Upper lobe of right lung (tissue), 1 donor: Measurements from ENCODE around the gene TIMM17B. TPM values are rescaled to one million over a fixed set of nuclear protein-coding genes. Genes with fewer than 3 reads are reported as not detected.

Experiments
- ATAC-seq: fragments of 200-7000 bp; cut with Tn5 transposase; one replicate; pipeline ENCODE4 v1.9.1; 2020; ENCODE audit warnings: mild to moderate bottlenecking, moderate library complexity
- DNase-seq: peaks from one replicate; pipeline ENCODE4 v3.0.0-alpha.2; 2020
- H3K27ac ChIP-seq: fragments of 200-600 bp; one replicate; pipeline ENCODE4 v1.8.0; 2022
- H3K27me3 ChIP-seq: fragments of 200-600 bp; one replicate; pipeline ENCODE4 v1.8.0; 2022; ENCODE audit warnings: mild to moderate bottlenecking
- H3K36me3 ChIP-seq: fragments of 200-600 bp; one replicate; pipeline ENCODE4 v1.8.0; 2022
- H3K4me1 ChIP-seq: fragments of 200-600 bp; one replicate; pipeline ENCODE4 v1.8.0; 2022
- H3K4me3 ChIP-seq: fragments of 200-600 bp; one replicate; pipeline ENCODE4 v1.8.0; 2022; ENCODE audit warnings: mild to moderate bottlenecking
- H3K9me3 ChIP-seq: fragments of 200-600 bp; one replicate; pipeline ENCODE4 v1.8.0; 2022
- intact Hi-C: fragments of 100-400 bp; cut with DNase I; formaldehyde crosslinking; loops from one replicate; pipeline ENCODE4 v1.11.0; 2022
- long read RNA-seq: library from polyadenylated mRNA; unstranded; transcript quantifications from one replicate; pipeline ENCODE4 v2.0.0, GENCODE V29; 2021
- total RNA-seq: library from RNA; stranded (reverse); fragmentation: NEBNext Ultra II Directional; extraction: Animal tissue kit (Norgen Biotek cat#: 25700); gene quantifications from one replicate; pipeline ENCODE4 v1.2.1, GENCODE V29; 2021
- TF ChIP-seq, protein P1 (sequence below): fragments of 200-600 bp; IDR thresholded peaks from one replicate; pipeline ENCODE4 v1.8.0; 2022; ENCODE audit warnings: antibody characterized with exemption
- donor health status: DM: no; HTN: yes; CAD: no; lungs with severe emphysema.

Gene TIMM17B
- total RNA-seq = 32.9 TPM
- long read RNA-seq, partial matches to known transcripts = 22 of 24 reads
- long read RNA-seq, other reads (novel, unspliced or antisense) = 0 of 24 reads

DNA sequence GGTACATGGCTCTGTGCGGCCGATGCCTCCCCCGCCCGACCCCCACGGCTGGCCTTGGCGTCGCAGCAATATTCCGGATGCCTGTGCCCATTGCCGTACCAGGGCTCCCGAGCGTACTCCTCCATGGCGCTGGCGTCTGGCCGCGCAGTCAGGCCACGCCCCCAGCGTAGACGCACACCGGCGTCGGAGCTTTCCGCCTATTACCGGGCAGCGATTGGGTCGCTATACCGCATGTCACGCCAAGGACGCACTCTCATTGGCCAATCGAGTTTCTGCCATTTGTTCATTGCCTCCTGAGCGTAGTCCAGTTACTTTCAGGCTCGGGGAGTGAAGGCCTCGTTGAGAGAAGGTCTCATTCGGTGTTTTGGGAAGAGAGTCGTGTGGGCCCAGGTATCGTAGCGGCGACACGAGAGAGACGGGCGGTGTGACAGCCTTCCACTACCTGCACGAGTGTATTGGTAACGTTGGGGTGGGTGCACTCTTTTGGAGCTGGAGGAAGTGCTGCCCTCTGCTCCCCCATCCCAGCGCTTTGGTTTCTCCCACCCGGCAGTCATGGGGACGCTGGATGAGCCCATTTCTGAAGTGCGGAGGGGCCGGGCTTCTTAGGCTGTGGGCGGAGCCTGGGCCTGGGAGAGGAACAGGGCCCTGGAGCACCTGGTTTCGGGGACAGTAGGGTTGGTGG is at the start of gene TIMM17B, which contains the start of gene PQBP1:
Gene TIMM17B, minus strand, starts transcription at position 144 of the 682 bp plus-strand sequence. Its CDS starts 19 bp downstream, at position 125.
Gene PQBP1, plus strand, starts transcription at position 306 of the 682 bp plus-strand sequence. CDS start 580 bp downstream, outside the sequence.
- Histone ChIP-seq H3K9me3 (no peaks in the 10 kb centered on the region), H3K27me3 (no peaks in the 10 kb centered on the region), H3K4me1 (peaks cover 8% of the 10 kb centered on the region), H3K27ac (peak within 1 kb of the TSS; percentile 95), H3K36me3 (peaks cover 20% of the 10 kb centered on the region), H3K4me3 (peak within 1 kb of the TSS; percentile 68)
- intact Hi-C loops = no loop called here
- ATAC-seq = peak; percentile 96
- TF ChIP-seq, protein P1, sequence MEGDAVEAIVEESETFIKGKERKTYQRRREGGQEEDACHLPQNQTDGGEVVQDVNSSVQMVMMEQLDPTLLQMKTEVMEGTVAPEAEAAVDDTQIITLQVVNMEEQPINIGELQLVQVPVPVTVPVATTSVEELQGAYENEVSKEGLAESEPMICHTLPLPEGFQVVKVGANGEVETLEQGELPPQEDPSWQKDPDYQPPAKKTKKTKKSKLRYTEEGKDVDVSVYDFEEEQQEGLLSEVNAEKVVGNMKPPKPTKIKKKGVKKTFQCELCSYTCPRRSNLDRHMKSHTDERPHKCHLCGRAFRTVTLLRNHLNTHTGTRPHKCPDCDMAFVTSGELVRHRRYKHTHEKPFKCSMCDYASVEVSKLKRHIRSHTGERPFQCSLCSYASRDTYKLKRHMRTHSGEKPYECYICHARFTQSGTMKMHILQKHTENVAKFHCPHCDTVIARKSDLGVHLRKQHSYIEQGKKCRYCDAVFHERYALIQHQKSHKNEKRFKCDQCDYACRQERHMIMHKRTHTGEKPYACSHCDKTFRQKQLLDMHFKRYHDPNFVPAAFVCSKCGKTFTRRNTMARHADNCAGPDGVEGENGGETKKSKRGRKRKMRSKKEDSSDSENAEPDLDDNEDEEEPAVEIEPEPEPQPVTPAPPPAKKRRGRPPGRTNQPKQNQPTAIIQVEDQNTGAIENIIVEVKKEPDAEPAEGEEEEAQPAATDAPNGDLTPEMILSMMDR = no peak
- peak; percentile 93 for DNase-seq

DNA sequence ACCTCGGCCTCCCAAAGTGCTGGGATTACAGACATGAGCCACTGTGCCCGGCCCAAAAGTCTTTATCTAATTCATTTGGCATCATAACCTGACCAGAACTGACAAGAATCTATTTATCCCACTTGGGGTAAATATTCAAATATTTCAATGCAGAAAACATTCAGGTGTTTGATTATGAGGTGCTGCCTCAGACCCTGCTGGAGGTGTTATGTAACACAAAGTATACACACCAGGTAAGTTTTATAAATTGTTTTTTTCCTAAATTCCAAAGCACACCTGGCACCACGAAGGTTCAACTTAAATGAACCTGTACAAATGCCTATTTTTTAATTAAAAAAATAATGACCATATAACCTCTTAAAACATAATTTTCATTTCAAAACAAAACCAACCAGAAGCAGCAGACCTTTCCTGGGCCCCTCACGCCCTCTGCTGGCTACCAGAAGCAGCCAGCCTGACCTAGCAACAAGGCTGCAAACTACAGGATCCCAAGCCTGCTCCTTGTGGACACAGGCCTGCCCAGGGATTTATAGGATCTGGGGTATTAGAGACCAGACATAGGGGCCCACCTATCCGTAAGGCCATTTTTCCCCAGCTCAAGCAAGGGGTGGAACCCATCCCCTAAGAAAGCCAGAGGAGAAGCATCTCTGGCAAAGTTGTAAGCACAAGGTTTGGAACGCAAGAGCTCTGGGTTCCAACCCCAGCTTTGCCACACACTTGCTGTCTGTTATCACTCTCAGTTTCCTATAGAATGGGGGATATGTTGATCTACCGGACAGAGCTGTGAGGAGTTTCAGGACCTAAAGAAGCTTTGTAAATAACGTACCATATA is 48.2 kb upstream of the TIMM17B start:
- intact Hi-C loops = no loop called here
- Histone ChIP-seq H3K4me3 (no peak overlapping the region), H3K9me3 (no peaks in the 10 kb centered on the region), H3K36me3 (no peaks in the 10 kb centered on the region), H3K4me1 (peaks cover 4% of the 10 kb centered on the region), H3K27me3 (no peaks in the 10 kb centered on the region), H3K27ac (no peak overlapping the region)
- TF ChIP-seq, protein P1 = peak; percentile 73
- DNase-seq (peak; percentile 66), ATAC-seq (peak; percentile 86)

DNA sequence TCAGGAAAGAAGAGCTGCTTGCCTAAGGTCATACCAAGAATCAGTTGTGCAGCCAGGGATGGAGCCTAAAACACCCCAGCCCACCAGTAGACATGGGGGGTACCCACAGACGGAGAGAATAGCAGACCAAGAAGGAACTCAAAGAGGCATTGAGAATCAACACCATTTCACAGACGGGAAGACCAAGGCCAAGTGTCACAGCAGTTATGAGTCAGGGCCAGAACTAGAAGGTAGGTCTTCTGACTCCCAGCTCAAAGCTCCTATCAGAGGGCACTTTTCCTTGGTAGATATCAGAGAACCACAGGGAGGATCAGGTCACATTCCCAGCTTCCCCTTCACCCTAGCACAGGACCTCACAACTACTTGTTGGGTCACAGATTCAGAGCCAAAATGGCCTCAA is 45.3 kb upstream of the TIMM17B start:
- H3K27me3 ChIP-seq = no peaks in the 10 kb centered on the region
- no peaks in the 10 kb centered on the region for H3K9me3 ChIP-seq
- no peaks in the 10 kb centered on the region for H3K36me3 ChIP-seq
- TF ChIP-seq, protein P1 = no peak
- H3K4me3 ChIP-seq = no peak overlapping the region
- H3K4me1 ChIP-seq = peaks cover 8% of the 10 kb centered on the region
- no peak overlapping the region for H3K27ac ChIP-seq
- ATAC-seq = no peak
- intact Hi-C loops = no loop called here
- DNase-seq = no peak

GRCh38 chrX:48940404-48940955 is 42.9 kb upstream of the TIMM17B start:
- Histone ChIP-seq H3K27me3 (no peaks in the 10 kb centered on the region), H3K4me3 (no peak overlapping the region), H3K27ac (peak overlapping the region; percentile 6), H3K9me3 (no peaks in the 10 kb centered on the region), H3K4me1 (peaks cover 12% of the 10 kb centered on the region), H3K36me3 (no peaks in the 10 kb centered on the region)
- intact Hi-C loops = no loop called here
- DNase-seq (no peak), ATAC-seq (no peak)
- TF ChIP-seq, protein P1 = no peak

- no peak overlapping the region for H3K4me3 ChIP-seq
These were observed 42.1 kb upstream of the TIMM17B start for GRCh38 chrX:48939524-48940228.

More at GRCh38 chrX:48939524-48940228, 42.1 kb upstream of the TIMM17B start:
- Histone ChIP-seq H3K9me3 (no peaks in the 10 kb centered on the region), H3K27ac (no peak overlapping the region), H3K27me3 (no peaks in the 10 kb centered on the region), H3K36me3 (no peaks in the 10 kb centered on the region), H3K4me1 (peaks cover 12% of the 10 kb centered on the region)
- ATAC-seq (no peak), DNase-seq (no peak)
- TF ChIP-seq, protein P1 = no peak
- intact Hi-C loops = no loop called here
